ENCODE measurements around the gene TPSAB1.
"Not testable (repeated sequence)": the region's sequence is repeated elsewhere in the genome, so short reads cannot be mapped to it uniquely, and the experiment has no call there.

DNA sequence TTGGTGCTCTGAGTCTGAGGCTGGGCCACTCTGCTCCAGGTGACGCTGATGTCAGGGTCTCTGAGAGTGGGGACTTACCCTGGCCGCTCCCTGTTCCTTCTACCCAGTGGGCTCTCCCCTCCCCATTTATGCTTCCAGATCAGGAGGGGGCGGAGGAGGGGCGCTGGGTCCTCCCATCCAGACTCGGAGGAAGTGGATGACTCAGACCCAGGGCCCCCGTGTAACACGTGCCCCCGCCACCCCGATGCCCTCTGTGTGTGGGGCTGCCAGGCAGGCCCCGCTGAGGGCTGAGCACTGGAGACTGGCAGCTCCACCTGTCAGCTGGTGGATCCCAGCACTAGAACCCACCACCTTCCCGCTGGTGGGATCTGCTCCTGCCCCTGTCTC lies 10.4 kb upstream of the TPSAB1 start, which contains the start of gene TPSB2:
- TF ChIP-seq, protein P1, sequence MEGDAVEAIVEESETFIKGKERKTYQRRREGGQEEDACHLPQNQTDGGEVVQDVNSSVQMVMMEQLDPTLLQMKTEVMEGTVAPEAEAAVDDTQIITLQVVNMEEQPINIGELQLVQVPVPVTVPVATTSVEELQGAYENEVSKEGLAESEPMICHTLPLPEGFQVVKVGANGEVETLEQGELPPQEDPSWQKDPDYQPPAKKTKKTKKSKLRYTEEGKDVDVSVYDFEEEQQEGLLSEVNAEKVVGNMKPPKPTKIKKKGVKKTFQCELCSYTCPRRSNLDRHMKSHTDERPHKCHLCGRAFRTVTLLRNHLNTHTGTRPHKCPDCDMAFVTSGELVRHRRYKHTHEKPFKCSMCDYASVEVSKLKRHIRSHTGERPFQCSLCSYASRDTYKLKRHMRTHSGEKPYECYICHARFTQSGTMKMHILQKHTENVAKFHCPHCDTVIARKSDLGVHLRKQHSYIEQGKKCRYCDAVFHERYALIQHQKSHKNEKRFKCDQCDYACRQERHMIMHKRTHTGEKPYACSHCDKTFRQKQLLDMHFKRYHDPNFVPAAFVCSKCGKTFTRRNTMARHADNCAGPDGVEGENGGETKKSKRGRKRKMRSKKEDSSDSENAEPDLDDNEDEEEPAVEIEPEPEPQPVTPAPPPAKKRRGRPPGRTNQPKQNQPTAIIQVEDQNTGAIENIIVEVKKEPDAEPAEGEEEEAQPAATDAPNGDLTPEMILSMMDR (conservative IDR thresholded peaks at IDR 0.05; ENCODE audit: low read depth, low read length), result not testable (repeated sequence)
- not testable (repeated sequence) for TF ChIP-seq EZH2 (IDR thresholded peaks at IDR 0.05; ENCODE audit: low read length, unreplicated experiment)

Measured in PC-3 (cell line).